Stimulated activated CD8-positive, alpha-beta memory T cell treated with anti-CD3 and anti-CD28 coated beads, Interleukin-7, amount 100 ng/mL, for 48 hours (primary cell): ENCODE results near the gene TLL2.

Experiments
- DNase-seq, 2 donors: peaks; one replicate each; pipeline ENCODE4 v3.0.0-alpha.2; 2020; ENCODE audit warnings: low read depth in 1 of 2; ENCODE audit errors: extremely low read depth in 1 of 2

TLL2 gene

GRCh38 chr10:96468845-96469244, 44.9 kb downstream of the TLL2 start:
- no peak for DNase-seq

GRCh38 chr10:96465599-96465998, 48.1 kb downstream of the TLL2 start:
- no peak for DNase-seq

GRCh38 chr10:96463562-96463961, 50.2 kb downstream of the TLL2 start:
- DNase-seq, result no peak

GRCh38 chr10:96462606-96463151, 51.0 kb downstream of the TLL2 start:
- DNase-seq, result no peak

- no peak for DNase-seq
These were observed 53.4 kb downstream of the TLL2 start for GRCh38 chr10:96460316-96460715.

- DNase-seq, result no peak
These were observed 56.4 kb downstream of the TLL2 start for GRCh38 chr10:96457341-96457740.

- no peak for DNase-seq
These were observed 57.4 kb downstream of the TLL2 start for GRCh38 chr10:96456296-96456840.

- no peak for DNase-seq
These were observed 59.7 kb downstream of the TLL2 start for GRCh38 chr10:96453856-96454583.

- DNase-seq, result no peak
These were observed 61.1 kb downstream of the TLL2 start for GRCh38 chr10:96452494-96453153.

- no peak for DNase-seq
These were observed 63.1 kb downstream of the TLL2 start for GRCh38 chr10:96450529-96451207.

- no peak for DNase-seq
These were observed 65.2 kb downstream of the TLL2 start for GRCh38 chr10:96448558-96448957.

- no peak for DNase-seq
These were observed 65.7 kb downstream of the TLL2 start for GRCh38 chr10:96448021-96448457.

- no peak for DNase-seq
These were observed 66.6 kb downstream of the TLL2 start for GRCh38 chr10:96446966-96447596.

- no peak for DNase-seq
These were observed 71.6 kb downstream of the TLL2 start for GRCh38 chr10:96441987-96442643.

GRCh38 chr10:96441322-96441885, 72.3 kb downstream of the TLL2 start:
- no peak for DNase-seq

GRCh38 chr10:96440361-96441292, 73.1 kb downstream of the TLL2 start:
- no peak for DNase-seq

GRCh38 chr10:96439725-96440124, 74.0 kb downstream of the TLL2 start:
- no peak for DNase-seq

GRCh38 chr10:96436035-96436434, 77.7 kb downstream of the TLL2 start:
- DNase-seq, result no peak
